Loucy (cell line): ENCODE data around the gene WDPCP.

ENCODE experiments used
- H2AFZ ChIP-seq: fragments of 200-600 bp; sonication (generic); 2 replicates; pipeline ENCODE4 v1.6.0; 2016; ENCODE audit warnings: antibody characterized with exemption, mild to moderate bottlenecking, low read length, moderate library complexity
- H3F3A ChIP-seq: fragments of 200-600 bp; 2 replicates; pipeline ENCODE4 v1.6.0; 2016; ENCODE audit warnings: antibody characterized with exemption, low read depth, mild to moderate bottlenecking
- H3K27me3 ChIP-seq: fragments of 200-600 bp; sonication (generic); 2 replicates; pipeline ENCODE4 v1.6.1; 2014; ENCODE audit warnings: low read length, mild to moderate bottlenecking; ENCODE audit not compliant: insufficient read depth, poor library complexity, severe bottlenecking
- H3K36me3 ChIP-seq: fragments of 200-600 bp; sonication (generic); 2 replicates; pipeline ENCODE4 v1.6.1; 2016; ENCODE audit warnings: low read length; ENCODE audit not compliant: insufficient read depth
- H3K4me1 ChIP-seq: fragments of 200-600 bp; sonication (generic); 2 replicates; pipeline ENCODE4 v1.5.1; 2014; ENCODE audit warnings: low read length, mild to moderate bottlenecking; ENCODE audit not compliant: insufficient read depth, poor library complexity, severe bottlenecking
- H3K4me2 ChIP-seq: fragments of 200-600 bp; sonication (generic); 2 replicates; pipeline ENCODE4 v1.6.0; 2014; ENCODE audit warnings: antibody characterized with exemption, low read length, low read depth, mild to moderate bottlenecking; ENCODE audit not compliant: poor library complexity, severe bottlenecking
- H3K4me3 ChIP-seq: fragments of 200-600 bp; sonication (generic); 2 replicates; pipeline ENCODE4 v1.5.1; 2014; ENCODE audit warnings: low read length, mild to moderate bottlenecking, mixed read lengths; ENCODE audit not compliant: poor library complexity, severe bottlenecking
- H3K79me2 ChIP-seq: fragments of 200-600 bp; sonication (generic); 2 replicates; pipeline ENCODE4 v1.6.1; 2014; ENCODE audit warnings: low read length; ENCODE audit not compliant: insufficient read depth
- H3K9ac ChIP-seq: fragments of 200-600 bp; sonication (generic); 2 replicates; pipeline ENCODE4 v1.6.0; 2014; ENCODE audit warnings: mild to moderate bottlenecking, low read depth, low read length, moderate library complexity; ENCODE audit not compliant: poor library complexity, severe bottlenecking
- H3K9me2 ChIP-seq: fragments of 200-600 bp; sonication (generic); replicated peaks from 2 replicates; pipeline ENCODE4 v1.6.1; 2016; ENCODE audit warnings: low read depth, low read length, mixed read lengths
- H3K9me3 ChIP-seq: fragments of 200-600 bp; sonication (generic); 2 replicates; pipeline ENCODE4 v1.6.1; 2014; ENCODE audit warnings: mild to moderate bottlenecking, antibody characterized with exemption, low read length, low read depth; ENCODE audit not compliant: insufficient read depth
- H4K20me1 ChIP-seq: fragments of 200-600 bp; sonication (generic); 2 replicates; pipeline ENCODE4 v1.6.0; 2014; ENCODE audit warnings: antibody characterized with exemption, low read length, mild to moderate bottlenecking; ENCODE audit not compliant: insufficient read depth, poor library complexity, severe bottlenecking
- EZH2phosphoT487 ChIP-seq: fragments of 200-600 bp; IDR thresholded peaks from 2 replicates; pipeline ENCODE4 v1.6.1; 2018; ENCODE audit warnings: antibody characterized with exemption, mild to moderate bottlenecking, moderate library complexity, borderline replicate concordance
- TF ChIP-seq, protein P1 (sequence below): fragments of 200-600 bp; sonication (generic); conservative IDR thresholded peaks from 2 replicates; pipeline ENCODE4 v1.5.1; 2014; ENCODE audit warnings: mild to moderate bottlenecking, antibody characterized with exemption, low read length

Gene WDPCP

GRCh38 chr2:63604666-63605065 lies 16.4 kb upstream of the WDPCP start:
- Histone ChIP-seq H3K9me3 (no peaks in the 10 kb centered on the region), H2AFZ (no peak overlapping the region), H3K4me1 (no peaks in the 10 kb centered on the region), H3K27me3 (no peaks in the 10 kb centered on the region), H3K4me3 (no peak overlapping the region), H3K36me3 (peaks cover 70% of the 10 kb centered on the region; the same call in 1 of the 2 replicates), H3K4me2 (no peak overlapping the region), H3K79me2 (no peaks in the 10 kb centered on the region), H3F3A (no peaks in the 10 kb centered on the region), H3K9ac (no peak overlapping the region), H4K20me1 (no peaks in the 10 kb centered on the region), H3K9me2 (no peaks in the 10 kb centered on the region)
- TF ChIP-seq, protein P1, sequence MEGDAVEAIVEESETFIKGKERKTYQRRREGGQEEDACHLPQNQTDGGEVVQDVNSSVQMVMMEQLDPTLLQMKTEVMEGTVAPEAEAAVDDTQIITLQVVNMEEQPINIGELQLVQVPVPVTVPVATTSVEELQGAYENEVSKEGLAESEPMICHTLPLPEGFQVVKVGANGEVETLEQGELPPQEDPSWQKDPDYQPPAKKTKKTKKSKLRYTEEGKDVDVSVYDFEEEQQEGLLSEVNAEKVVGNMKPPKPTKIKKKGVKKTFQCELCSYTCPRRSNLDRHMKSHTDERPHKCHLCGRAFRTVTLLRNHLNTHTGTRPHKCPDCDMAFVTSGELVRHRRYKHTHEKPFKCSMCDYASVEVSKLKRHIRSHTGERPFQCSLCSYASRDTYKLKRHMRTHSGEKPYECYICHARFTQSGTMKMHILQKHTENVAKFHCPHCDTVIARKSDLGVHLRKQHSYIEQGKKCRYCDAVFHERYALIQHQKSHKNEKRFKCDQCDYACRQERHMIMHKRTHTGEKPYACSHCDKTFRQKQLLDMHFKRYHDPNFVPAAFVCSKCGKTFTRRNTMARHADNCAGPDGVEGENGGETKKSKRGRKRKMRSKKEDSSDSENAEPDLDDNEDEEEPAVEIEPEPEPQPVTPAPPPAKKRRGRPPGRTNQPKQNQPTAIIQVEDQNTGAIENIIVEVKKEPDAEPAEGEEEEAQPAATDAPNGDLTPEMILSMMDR: no peak
- TF ChIP-seq EZH2phosphoT487: no peak

- no peaks in the 10 kb centered on the region for H3K4me1 ChIP-seq
- H3K9me3 ChIP-seq: no peaks in the 10 kb centered on the region
- no peak overlapping the region for H2AFZ ChIP-seq
- no peaks in the 10 kb centered on the region for H3K27me3 ChIP-seq
- H3K36me3 ChIP-seq: peaks cover 53% of the 10 kb centered on the region; the same call in 1 of the 2 replicates
- no peaks in the 10 kb centered on the region for H3F3A ChIP-seq
- H3K9ac ChIP-seq: no peak overlapping the region
- no peaks in the 10 kb centered on the region for H4K20me1 ChIP-seq
- H3K4me2 ChIP-seq: no peak overlapping the region
- H3K79me2 ChIP-seq: 0 out of 2 replicates have a peak, but pooled peaks cover 3% of the 10 kb centered on the region
- H3K9me2 ChIP-seq: no peaks in the 10 kb centered on the region
- no peak for TF ChIP-seq EZH2phosphoT487
- TF ChIP-seq, protein P1: no peak
- no peak overlapping the region for H3K4me3 ChIP-seq
These were observed 12.7 kb upstream of the WDPCP start for GRCh38 chr2:63600881-63601460.

- Histone ChIP-seq H3K4me1 (no peaks in the 10 kb centered on the region), H4K20me1 (peaks cover 18% of the 10 kb centered on the region), H3F3A (no peaks in the 10 kb centered on the region), H3K79me2 (peaks cover 21% of the 10 kb centered on the region), H3K4me3 (no peak overlapping the region), H3K36me3 (peaks cover 42% of the 10 kb centered on the region; the same call in 1 of the 2 replicates), H3K9ac (no peak overlapping the region), H3K4me2 (no peak overlapping the region), H3K9me3 (no peaks in the 10 kb centered on the region), H2AFZ (no peak overlapping the region), H3K27me3 (no peaks in the 10 kb centered on the region), H3K9me2 (no peaks in the 10 kb centered on the region)
- TF ChIP-seq, protein P1: no peak
These were observed 10.7 kb upstream of the WDPCP start for GRCh38 chr2:63598981-63599380.
